ENCODE data around the gene IDH3G.

- TF ChIP-seq CTCF (conservative IDR thresholded peaks at IDR 0.05 in 1 of 2, IDR thresholded peaks at IDR 0.05 in 1 of 2; ENCODE audit: low read depth in 1 of 2, low read length in 2 of 2) (no peak), EZH2 (IDR thresholded peaks at IDR 0.05; ENCODE audit: low read length, missing control alignments) (no peak)
These were observed 20.2 kb downstream of the IDH3G start for GRCh38 chrX:153773741-153774575.

All from fibroblast of lung (primary cell).